Mesenteric fat pad (tissue), 1 donor: ENCODE data around the gene GRID2. TPM values are rescaled to one million over a fixed set of nuclear protein-coding genes. Genes with fewer than 3 reads are reported as not detected.

Experiments
- DNase-seq: peaks from one replicate; pipeline ENCODE4 v3.0.0-alpha.2; 2020; ENCODE audit warnings: low spot score
- total RNA-seq: library from RNA; stranded (reverse); fragmentation: NEBNext Ultra II Directional; extraction: Animal tissue kit (Norgen Biotek cat#: 25700); gene quantifications from one replicate; pipeline ENCODE4 v1.2.1, GENCODE V29; 2021
- donor health status: DM: yes; HTN: yes; CAD: no.

Gene GRID2
- total RNA-seq, 1 donor from 2014 or later, result not detected

DNA sequence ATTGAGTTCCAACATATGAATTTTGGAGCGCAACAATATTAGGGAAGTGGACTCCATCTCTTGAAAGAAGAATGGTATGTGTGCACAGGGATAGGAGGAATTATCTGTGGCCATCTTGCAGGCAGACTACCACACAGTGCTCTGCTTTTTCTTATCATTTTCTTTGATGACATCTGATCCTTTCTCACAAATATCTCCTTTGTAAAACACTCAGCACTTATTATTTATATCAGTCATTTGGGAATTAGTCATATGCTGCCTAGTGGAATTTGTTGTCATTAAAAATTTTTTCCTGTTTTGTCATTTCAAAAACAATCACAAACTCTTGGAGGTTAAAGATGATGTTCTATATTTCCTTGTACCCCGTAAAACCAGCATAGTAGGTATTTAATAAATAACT is 1080.5 kb downstream of the GRID2 start:
- DNase-seq, result no peak

DNA sequence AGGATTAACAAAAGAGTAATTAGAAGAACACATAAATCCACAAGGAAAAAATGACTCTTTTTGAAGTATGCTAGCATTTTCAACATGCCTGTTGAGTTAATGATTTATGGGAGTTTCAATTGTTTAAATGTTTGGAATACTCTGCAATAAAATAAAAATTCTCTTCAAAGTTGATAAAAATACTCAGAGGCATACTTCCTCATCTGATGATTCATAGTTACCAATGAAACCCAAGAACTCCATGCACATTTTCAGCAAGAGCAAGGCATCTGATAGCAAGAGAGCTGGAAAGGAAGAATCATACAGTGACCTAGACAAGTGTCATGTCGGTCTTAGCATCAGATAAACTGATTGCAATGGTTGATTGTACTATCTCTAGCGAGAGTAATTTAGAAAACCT is 1081.1 kb downstream of the GRID2 start:
- DNase-seq, result no peak

DNA sequence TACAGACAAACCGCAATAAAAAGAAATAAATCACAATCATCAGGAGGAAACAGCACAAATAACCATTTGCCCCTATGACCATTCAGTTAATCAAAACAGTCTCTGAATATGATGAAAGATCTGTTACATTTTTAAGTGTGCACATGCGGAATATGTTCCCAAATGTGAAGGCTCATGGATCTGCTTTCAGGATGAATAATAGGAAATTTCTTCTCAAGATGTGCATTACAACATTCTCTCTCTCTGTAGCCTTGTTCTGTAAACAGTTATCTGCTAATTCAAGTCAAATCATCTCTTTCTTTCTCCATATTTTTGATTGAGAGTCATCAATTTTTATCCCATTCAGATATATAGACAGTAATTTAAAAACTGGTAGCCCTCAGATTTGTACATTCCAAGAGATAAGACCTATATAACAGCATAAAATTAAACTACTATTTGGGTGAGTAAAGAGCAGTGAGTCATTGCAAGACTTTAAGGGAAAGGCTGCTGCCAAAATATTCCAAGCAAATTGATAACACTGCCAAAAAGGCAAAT is 1090.8 kb downstream of the GRID2 start:
- DNase-seq, result no peak

DNA sequence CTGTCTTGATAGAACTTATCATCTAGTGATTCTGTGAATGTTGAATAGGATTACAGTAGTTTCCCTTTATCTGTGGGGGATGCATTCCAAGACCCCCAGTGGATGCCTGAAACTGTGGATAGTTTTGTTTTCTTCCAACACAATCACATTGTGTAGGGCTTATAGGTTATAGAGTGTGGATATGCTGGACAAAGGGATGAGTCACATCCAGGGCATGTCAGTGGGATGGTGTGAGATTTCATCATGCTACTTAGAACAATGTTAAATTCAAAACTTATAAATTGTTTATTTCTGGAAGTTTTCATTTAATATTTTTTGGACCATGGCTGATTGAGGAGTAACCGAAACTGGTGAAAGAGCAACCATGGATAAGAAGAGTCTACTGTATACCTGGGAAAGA is 1092.5 kb downstream of the GRID2 start:
- DNase-seq, result no peak

DNA sequence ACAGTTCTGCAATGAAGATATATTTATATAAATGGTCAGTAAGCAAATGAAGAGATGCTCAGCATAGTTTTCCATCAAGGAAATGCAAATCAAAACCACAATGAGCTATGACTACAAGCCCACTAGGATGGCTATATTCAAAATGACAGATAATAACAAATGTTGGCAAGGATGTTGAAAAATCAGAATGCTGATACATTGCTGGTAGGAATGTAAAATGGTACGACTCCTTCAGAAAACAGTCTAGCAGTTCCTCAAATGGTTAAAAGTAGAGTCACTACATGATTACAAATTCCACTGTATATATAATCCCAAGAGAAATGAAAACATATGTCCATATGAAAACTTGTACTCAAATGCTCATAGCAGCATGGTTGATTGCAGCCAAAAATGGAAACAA is 1099.8 kb downstream of the GRID2 start:
- DNase-seq, result no peak

DNA sequence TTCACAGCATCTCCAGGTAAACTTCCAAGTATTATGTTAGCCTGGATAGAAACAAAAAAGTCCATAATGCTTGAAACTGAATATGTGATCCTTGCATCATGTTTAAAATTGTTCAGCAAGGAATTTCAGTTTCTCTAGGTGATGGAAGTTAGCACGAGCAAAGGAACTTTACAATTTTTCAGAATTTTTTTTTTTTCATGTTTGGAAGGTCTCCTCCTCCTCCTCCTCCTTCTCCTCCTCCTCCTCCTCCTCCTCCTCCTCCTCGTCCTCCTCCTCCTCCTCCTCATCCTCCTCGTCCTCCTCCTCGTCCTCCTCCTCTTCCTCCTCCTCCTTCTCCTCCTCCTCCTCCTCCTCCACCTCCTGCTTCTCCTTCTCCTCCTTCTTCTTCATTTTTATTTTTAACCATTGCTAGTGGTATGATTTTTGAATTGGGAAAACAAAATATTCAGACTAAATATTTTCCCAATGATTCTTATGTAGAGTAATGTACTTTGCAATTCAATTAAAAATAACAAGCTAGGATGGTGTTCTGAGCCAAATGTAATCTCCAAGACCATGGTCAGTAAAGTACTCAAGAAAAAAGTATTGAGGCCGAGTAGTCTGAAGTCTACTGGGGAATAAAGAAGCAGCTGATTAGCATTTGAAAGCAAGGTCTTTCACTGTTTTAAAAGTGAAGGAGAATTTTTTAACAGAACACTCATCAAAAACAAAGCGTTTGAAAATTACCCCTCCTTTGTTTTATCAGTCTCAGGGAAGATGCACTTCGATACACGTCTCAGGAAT is 1103.9 kb downstream of the GRID2 start:
- DNase-seq, result no peak

DNA sequence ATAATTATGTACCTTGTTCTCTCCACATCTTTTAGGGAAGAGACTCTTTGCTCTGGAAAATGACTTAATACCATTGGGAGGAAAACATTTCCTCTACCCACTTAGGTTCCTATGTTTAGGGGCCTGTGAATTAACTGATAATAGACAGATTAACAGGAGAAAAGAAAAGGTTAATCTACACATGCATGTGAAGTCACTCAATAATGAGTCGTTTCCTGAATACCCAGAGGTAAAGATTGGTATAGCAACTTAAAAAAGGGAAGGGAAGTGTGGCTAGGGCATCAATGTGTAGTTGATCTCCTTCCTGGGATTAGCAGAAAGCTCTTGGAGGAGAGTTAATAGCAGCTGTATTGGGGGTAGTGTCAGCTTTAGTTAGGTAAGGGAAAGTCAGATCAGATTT is 1105.3 kb downstream of the GRID2 start:
- no peak for DNase-seq

DNA sequence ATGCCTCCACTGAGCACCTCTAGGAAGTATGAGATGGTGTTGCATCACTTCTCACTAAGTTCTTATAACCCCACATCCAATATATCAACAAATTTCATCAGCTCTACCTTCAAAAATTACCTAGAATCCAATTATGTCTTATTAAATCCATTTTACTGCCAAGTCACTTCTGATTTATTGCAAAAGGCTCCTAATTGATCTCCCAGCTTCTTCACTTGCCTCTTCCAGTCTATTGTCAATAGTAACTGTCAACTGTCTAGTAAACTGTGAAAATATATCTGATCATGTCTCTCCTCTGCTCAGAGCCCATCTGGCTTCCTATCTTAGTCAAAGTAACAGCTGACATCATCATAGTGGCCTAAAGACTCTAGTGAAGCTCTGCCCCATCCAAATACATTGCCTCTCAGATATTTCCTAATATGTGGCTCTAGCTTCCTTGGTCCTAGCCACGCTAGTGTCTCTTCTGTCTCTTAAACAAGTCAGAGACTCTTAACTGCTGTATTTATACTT is 1110.3 kb downstream of the GRID2 start:
- DNase-seq, result no peak

DNA sequence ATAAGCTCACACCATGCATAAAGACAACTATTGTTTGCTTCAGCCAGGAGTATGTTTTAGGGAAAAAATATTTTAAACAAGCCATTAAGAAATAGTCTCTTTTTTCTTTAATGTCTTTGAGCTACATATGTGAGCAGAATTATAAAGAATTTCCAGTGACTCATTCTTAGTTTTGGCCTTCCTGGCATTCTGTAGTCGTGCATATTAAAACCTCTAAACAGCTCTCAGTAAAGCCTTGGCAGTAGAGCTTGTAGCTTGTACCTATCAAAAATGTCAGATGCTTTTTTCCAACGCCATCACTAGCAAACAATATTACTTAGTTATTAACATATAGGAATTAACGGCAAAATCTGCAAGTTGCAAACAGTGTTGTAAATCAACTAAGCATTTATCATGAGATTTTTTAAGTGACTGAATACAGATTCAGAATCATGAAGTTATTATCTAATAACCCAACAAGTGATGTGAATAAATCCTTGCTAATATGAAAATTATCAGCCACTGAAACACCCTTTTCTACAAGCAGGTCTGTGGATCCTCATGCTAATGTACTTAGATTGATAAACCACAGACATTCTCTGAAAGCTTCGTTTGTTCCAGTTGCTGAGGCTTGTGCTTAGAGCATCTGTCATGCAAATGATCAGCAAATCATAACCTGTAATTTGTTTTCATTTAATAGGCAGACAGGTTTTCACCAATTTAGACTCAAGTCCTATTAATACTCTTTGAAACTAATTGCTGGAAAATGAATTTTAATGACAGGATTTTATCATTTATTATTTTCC is 1112.8 kb downstream of the GRID2 start:
- no peak for DNase-seq

DNA sequence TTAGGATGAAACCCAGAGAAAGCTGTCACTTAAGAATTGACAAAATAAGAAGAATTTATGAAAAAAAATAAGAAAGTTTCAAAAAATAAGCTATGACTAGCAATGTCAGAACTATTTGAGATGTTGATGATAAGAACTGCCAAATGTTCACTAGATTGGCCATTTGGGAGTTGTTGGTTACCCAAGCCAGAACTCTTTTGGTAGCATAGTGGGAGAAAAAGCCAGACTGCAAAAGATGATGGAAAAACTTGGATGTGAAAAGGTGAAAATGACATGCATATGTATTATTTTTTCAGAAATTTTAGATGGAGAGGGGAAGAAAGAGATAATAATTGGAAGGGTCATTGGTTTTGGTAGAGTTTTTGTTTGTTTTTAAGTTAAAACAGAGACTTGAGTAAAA is 1127.6 kb downstream of the GRID2 start:
- DNase-seq, result no peak

DNA sequence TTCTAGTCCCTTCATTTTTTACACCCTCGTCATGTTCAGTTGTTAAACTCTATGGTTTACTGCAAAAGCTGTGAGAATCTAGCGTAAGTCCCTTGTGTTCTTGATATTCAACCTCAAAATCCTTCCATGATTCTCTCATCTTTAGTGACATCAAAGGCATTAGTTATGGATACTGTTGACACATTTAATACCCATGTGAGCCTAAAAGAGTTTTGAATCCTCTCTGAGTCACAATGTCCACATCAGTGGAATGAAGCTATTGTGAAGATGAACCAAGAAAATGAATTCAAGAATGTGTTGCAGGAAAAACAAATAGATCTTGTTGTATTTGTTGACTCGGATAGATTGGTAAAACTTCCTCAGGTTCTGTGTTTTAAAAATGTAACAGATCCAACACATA is 1130.1 kb downstream of the GRID2 start:
- no peak for DNase-seq

DNA sequence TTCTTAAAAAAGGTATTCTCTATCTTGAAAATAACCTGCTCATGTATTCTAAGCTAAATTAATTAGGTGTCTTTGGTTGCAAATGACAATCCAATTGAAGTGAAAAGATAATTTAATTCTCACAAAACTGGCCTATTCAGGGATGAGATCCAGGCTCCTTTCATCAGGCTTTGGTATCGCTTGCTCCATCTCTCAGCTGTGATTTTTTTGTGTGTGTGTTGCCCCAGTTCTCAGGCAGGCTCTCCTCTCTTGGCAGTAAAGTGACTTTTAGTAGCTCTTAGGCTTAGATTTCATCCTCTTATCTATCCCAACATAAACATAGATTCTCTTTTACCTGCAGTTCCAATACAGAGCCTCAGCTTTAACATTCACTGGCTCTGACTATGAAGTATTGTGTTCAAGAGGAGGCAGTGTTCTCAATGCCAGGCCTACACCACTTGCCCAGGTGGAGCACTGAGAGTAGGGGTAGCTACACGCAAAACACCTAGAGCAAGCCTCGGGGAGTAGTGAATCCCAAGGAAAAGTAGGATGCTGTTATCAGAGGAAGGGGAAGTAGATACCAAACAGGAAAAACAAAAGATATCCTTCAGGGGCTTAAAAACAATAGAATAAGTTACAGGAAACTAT is 1132.3 kb downstream of the GRID2 start:
- no peak for DNase-seq

DNA sequence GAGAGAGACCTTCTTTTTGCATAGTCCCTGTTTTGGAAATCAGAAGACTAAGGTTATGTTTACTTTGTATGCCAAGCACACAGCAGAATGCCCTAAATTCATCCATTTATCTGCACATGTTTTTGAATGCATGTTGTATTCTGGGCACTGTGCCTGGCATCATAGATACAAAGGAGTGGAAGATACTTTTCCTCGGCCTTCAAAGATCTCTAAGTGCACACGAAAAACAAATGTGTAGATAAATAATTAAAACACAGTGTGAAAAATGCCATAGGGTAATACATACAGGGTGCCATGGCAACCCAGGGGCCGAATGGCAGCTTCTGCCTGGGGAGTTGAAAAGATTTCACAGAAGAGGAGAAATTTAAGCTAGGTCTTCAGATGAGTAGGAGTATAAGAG is 1134.2 kb downstream of the GRID2 start:
- no peak for DNase-seq

DNA sequence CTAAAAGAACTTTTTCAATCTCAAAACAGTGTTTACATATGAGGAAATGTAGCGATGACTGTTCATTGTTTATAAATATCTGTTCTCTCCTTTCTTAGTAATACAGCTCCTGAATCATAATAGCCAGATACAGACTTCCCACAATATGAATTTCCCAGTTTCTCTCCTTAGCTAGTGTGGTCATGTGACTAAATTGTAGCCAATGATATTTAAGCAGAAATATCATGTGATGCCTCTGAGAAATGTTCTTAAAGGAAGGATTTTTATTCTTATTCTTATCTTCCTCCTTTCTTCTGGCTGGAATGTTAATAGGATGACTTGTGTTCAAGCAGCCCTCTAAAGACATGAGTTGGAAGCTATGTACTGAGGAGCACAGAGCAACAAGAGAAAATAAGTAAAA is 1141.1 kb downstream of the GRID2 start:
- no peak for DNase-seq

DNA sequence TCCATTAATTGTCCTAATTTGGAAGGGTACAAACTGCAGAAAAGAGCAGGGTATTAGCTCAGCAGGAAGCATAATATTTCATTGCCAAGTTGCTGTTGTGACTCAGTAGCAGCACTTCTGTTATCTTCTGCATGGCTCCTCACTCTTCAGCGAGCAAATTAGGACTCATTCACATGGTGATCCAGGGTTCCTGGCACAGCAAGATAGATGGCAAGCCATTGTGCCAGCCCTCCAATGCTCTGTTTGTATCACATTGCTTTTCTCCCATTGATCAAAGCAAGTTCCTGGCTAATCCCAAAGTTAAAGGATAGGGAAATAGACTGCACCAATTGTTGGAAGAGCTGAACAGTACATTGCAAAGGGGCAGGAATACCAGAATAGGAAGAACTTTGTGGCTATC is 1142.3 kb downstream of the GRID2 start:
- DNase-seq, result no peak

DNA sequence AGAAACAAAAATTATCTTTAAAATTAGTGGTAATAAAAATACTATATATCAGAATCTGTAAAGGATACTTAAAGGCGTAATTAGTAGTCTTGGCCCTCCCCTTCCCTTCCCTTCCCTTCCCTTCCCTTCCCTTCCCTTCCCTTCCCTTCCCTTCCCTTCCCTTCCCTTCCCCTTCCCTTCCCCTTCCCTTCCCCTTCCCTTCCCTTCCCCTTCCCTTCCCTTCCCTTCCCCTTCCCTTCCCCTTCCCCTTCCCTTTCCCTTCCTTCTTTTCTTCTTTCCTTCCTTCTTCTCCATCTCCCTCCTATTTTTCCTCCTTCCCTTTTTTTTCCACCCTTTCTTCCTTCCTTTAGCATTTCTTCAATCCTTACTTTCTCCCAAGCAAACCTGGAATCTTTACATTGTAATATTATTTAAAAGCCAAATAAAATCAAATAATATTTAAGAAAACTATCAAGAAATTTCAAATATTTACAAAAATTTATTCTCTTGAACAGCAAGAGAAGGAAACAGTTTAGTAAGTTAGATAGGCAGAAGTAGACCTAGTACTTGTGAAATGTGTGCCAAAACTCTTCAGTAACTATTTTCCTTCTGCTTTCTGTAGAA is 1145.0 kb downstream of the GRID2 start:
- DNase-seq, result no peak

DNA sequence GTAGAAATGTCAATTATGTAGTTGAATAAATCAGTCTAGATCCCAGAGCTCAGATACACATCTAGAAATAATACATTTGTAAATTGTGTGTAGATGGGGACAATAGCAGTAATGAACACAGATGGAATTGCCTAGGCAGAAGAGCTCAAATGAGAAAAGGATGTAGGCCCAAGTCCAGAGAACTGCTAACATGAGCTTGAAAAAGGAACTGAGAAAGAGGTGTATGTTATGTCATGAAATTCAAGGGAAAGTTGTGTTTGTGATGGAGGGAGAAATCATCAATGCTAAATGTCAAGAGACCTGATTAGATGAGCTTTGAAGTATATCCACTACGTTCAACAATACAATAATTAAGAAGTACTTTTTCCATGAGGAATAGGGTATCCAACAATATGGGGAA is 1148.2 kb downstream of the GRID2 start:
- DNase-seq, result no peak

DNA sequence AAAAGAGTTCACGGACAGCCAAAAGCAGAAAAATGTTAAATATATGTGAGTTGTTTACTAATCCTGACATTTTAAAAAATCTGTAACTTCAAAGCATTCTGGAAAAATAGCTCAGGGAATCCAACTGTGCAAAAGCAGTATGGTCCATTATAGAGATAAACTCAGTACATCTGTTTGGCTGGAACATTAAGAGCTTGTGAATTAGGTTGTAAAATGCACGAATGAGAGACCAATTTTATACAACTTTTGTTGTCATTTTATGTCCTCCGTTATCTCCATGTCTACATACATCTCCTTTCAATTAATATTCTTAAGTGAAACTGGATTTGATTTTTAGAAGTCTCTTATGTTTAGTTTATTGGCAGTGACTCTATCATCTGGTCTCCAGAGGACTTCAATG is 1157.8 kb downstream of the GRID2 start:
- no peak for DNase-seq

DNA sequence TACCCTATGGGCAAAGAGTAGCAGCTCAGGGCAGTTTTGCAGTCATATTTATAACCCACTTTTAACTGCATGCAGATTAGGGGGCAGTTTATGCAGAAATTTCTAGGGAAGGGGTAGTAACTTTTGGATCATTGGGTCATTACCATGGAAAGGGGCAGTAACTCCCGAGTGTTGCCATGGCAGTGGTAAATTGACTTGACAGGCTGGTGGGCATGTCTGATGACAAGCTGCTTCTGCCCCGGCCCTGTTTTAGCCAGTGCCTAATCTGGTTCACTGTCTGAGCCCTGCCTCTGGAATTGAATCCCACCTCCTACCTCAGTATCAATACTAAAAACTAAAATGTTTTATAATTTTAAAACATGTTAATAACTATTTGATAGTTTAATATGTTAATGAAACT is 1162.7 kb downstream of the GRID2 start:
- no peak for DNase-seq

DNA sequence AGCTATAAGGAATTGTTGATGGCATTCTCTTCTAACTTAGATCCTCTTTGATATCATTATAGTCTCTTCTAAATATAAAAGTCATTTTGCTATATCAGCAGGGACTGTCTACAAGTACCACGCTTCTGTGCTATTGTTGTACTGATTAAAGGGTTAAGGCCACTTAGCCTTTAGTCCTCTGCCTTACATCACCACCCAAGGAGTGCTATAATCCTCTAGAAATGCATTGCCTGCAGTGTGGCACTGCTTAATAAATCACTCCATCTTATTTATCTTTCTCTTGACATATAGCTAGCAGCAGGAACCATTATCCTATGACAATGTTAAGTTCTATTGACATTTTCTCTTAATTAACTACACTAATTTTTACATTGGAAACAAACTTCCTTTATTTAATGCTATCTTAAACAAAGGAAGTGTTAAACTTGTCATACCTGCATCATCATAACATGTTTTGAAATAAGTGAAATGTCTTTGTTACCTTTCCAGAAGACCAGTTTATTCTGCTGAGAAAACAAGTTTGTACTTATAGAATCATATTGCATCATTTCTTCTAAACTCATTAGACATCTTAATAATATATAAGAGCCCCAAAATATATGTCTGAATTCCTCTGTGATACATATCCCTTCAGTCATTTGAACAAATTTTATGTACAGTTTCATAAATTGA is 1163.9 kb downstream of the GRID2 start:
- no peak for DNase-seq

DNA sequence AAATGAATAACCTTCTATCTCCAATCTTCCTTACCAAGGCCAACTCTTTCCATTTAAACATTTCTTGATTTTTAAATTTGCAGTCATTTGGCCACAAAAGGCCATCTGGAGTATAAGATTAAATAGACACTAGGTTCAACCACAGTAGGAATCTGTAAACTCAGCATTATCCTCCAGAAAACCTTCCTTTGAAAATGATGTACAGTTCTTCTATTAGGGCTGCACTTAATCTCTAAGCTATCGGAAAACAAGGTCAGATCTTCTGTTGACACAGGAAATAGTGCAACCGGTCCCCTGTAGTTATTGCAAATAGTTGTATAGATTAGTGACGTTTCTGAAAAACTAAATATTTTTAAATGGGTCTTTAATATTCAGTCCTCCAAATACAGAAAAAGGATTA is 1165.8 kb downstream of the GRID2 start:
- no peak for DNase-seq
